Upper lobe of right lung (tissue), 1 donor: ENCODE measurements around the gene DSG4. TPM values are rescaled to one million over a fixed set of nuclear protein-coding genes. Genes with fewer than 3 reads are reported as not detected.

ENCODE experiments used
- ATAC-seq: fragments of 200-7000 bp; cut with Tn5 transposase; one replicate; pipeline ENCODE4 v1.9.1; 2020; ENCODE audit warnings: mild to moderate bottlenecking, moderate library complexity
- DNase-seq: peaks from one replicate; pipeline ENCODE4 v3.0.0-alpha.2; 2020
- H3K27ac ChIP-seq: fragments of 200-600 bp; one replicate; pipeline ENCODE4 v1.8.0; 2022
- H3K27me3 ChIP-seq: fragments of 200-600 bp; one replicate; pipeline ENCODE4 v1.8.0; 2022; ENCODE audit warnings: mild to moderate bottlenecking
- H3K36me3 ChIP-seq: fragments of 200-600 bp; one replicate; pipeline ENCODE4 v1.8.0; 2022
- H3K4me1 ChIP-seq: fragments of 200-600 bp; one replicate; pipeline ENCODE4 v1.8.0; 2022
- H3K4me3 ChIP-seq: fragments of 200-600 bp; one replicate; pipeline ENCODE4 v1.8.0; 2022; ENCODE audit warnings: mild to moderate bottlenecking
- H3K9me3 ChIP-seq: fragments of 200-600 bp; one replicate; pipeline ENCODE4 v1.8.0; 2022
- intact Hi-C: fragments of 100-400 bp; cut with DNase I; formaldehyde crosslinking; loops from one replicate; pipeline ENCODE4 v1.11.0; 2022
- total RNA-seq: library from RNA; stranded (reverse); fragmentation: NEBNext Ultra II Directional; extraction: Animal tissue kit (Norgen Biotek cat#: 25700); gene quantifications from one replicate; pipeline ENCODE4 v1.2.1, GENCODE V29; 2021
- TF ChIP-seq, protein P1 (sequence below): fragments of 200-600 bp; IDR thresholded peaks from one replicate; pipeline ENCODE4 v1.8.0; 2022; ENCODE audit warnings: antibody characterized with exemption
- donor health status: DM: no; HTN: yes; CAD: no; lungs with severe emphysema.

The DSG4 gene
- total RNA-seq, 1 donor from 2014 or later, result not detected

DNA sequence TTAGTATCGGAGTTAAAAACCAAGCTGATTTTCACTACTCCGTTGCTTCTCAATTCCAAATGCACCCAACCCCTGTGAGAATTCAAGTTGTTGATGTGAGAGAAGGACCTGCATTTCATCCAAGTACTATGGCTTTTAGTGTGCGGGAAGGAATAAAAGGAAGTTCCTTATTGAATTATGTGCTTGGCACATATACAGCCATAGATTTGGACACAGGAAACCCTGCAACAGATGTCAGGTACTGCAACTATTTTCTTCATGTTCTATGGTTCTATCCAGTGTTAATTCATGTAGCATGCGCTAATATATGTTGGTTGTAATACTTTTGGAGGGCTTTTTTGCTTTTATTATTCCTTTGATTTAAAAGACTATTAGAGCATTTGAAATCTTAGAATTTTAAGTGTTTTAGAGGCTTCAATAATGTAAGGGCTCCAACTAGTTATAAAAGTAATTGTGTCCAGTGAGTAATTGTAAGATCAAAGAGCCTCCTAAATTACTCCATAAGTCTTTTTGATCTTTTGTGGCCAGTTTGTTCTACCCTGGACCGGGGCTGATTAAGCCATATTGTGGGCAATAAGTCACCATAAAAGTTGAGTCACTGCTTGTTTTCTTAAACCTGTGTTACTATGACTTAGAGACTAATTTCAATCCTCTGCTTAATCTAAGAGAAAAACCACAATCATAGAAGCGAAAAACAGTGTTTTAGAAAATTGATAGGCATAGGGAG is 22.9 kb downstream of the DSG4 start:
- TF ChIP-seq, protein P1, sequence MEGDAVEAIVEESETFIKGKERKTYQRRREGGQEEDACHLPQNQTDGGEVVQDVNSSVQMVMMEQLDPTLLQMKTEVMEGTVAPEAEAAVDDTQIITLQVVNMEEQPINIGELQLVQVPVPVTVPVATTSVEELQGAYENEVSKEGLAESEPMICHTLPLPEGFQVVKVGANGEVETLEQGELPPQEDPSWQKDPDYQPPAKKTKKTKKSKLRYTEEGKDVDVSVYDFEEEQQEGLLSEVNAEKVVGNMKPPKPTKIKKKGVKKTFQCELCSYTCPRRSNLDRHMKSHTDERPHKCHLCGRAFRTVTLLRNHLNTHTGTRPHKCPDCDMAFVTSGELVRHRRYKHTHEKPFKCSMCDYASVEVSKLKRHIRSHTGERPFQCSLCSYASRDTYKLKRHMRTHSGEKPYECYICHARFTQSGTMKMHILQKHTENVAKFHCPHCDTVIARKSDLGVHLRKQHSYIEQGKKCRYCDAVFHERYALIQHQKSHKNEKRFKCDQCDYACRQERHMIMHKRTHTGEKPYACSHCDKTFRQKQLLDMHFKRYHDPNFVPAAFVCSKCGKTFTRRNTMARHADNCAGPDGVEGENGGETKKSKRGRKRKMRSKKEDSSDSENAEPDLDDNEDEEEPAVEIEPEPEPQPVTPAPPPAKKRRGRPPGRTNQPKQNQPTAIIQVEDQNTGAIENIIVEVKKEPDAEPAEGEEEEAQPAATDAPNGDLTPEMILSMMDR, result no peak
- DNase-seq, result no peak
- Histone ChIP-seq H3K9me3 (no peaks in the 10 kb centered on the region), H3K27me3 (no peaks in the 10 kb centered on the region), H3K4me3 (no peak overlapping the region), H3K27ac (no peak overlapping the region), H3K36me3 (no peaks in the 10 kb centered on the region), H3K4me1 (peaks cover 7% of the 10 kb centered on the region)
- no peak for ATAC-seq
- intact Hi-C loops, result no loop called here

DNA sequence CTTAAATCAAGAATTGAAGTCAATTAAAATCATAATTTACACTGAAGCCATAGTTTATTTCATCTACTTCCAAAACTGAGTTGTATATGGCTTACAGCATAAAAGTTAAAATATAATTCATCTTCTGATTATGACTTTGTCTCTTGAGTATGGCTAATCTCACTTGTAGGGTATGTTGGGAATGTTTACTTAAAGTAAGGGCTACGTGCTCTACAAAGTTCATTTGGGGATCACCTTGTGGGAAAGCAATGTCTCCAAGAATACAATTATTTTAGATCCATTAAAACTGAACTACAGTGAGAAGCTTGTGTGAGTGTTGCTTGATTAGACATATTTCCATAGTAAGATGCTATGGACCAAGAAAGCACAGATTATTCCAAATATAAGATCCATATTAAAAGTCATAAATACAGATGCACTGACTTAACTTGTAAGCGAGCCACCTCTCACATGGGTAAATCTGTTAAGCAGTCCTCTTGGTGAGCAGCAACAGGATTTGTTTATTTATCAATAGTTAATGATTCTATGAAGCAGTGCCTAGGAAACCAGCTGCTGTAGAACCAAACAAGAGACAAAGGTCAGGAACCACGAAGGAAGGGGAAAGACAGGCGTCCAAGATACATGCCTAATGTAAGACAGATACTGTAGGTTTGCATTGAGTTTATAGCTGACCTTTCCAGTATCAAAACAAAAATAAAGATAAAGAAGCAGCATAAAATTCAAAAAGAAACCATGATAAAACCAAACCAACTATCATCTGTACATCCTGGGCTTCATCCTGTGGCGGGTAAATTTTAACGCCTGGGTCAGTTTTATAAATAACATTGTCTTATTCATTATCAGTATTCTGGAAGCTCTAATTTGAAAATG is 24.8 kb downstream of the DSG4 start:
- DNase-seq (no peak), ATAC-seq (no peak)
- TF ChIP-seq, protein P1, result no peak

DNA sequence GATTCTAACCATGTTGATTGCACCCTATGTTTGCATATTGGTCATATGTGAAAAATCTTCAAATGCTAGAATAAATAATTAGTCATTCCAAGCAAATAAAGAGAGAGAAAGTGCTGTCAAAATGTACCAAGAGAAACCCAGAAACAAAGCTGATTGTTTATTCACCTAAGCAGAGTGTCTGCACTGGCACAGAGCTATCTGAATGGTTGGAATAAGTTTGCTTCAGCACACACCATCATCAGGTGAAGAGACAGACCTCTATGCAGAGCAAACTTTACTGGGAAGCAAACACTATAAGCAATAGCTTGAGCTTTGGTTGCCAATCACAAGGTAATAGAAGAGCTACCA is 25.4 kb downstream of the DSG4 start:
- no peaks in the 10 kb centered on the region for H3K27me3 ChIP-seq
- no peak overlapping the region for H3K4me3 ChIP-seq
- TF ChIP-seq, protein P1, result no peak
- no peaks in the 10 kb centered on the region for H3K36me3 ChIP-seq
- DNase-seq (no peak), ATAC-seq (no peak)
- intact Hi-C loops, result no loop called here
- no peaks in the 10 kb centered on the region for H3K9me3 ChIP-seq
- H3K27ac ChIP-seq, result no peak overlapping the region
- peaks cover 4% of the 10 kb centered on the region for H3K4me1 ChIP-seq

More for the DNA sequence above, 24.8 kb downstream of the DSG4 start:
- Histone ChIP-seq H3K36me3 (no peaks in the 10 kb centered on the region), H3K27ac (no peak overlapping the region), H3K4me3 (no peak overlapping the region), H3K4me1 (peaks cover 7% of the 10 kb centered on the region), H3K9me3 (no peaks in the 10 kb centered on the region), H3K27me3 (no peaks in the 10 kb centered on the region)
- intact Hi-C loops, result no loop called here

DNA sequence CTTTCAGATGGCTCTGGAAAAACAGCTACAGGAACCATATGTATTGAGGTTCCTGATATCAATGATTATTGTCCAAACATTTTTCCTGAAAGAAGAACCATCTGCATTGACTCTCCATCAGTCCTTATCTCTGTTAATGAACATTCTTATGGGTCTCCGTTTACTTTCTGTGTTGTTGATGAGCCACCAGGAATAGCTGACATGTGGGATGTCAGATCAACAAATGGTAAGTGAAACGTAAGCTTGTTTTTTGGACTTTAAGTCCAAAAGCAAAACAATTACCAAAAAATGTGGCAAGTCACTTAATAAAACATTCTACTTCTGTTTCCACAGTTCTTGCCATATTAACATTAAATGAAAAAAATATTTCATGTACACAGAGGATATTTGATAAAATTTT is 26.8 kb downstream of the DSG4 start:
- TF ChIP-seq, protein P1, result no peak
- ATAC-seq, result no peak
- no peak for DNase-seq
- H3K4me1 ChIP-seq, result no peaks in the 10 kb centered on the region
- H3K9me3 ChIP-seq, result no peaks in the 10 kb centered on the region
- no peaks in the 10 kb centered on the region for H3K36me3 ChIP-seq
- intact Hi-C loops, result no loop called here
- no peak overlapping the region for H3K4me3 ChIP-seq
- no peak overlapping the region for H3K27ac ChIP-seq
- H3K27me3 ChIP-seq, result no peaks in the 10 kb centered on the region

- intact Hi-C loops, result no loop called here
- DNase-seq, result no peak
- Histone ChIP-seq H3K27ac (no peak overlapping the region), H3K4me1 (no peaks in the 10 kb centered on the region), H3K27me3 (no peaks in the 10 kb centered on the region), H3K36me3 (no peaks in the 10 kb centered on the region), H3K4me3 (no peak overlapping the region), H3K9me3 (no peaks in the 10 kb centered on the region)
- TF ChIP-seq, protein P1, result no peak
- ATAC-seq, result no peak
These were observed 31.1 kb downstream of the DSG4 start for GRCh38 chr18:31407649-31408048.
